Prostate gland (tissue), 2 donors: Measurements from ENCODE around the gene CRPPA. TPM values are rescaled to one million over a fixed set of nuclear protein-coding genes. Genes with fewer than 3 reads are reported as not detected.

Experiments
- DNase-seq: peaks from one replicate; pipeline ENCODE4 v3.0.0-alpha.2; 2019; ENCODE audit warnings: low spot score
- H3K27ac ChIP-seq, 2 donors: fragments of 200-600 bp; sonication (generic); 2 replicates each; pipeline ENCODE4 v1.5.1; 2017 to 2019
- H3K27me3 ChIP-seq: fragments of 200-600 bp; sonication (generic); replicated peaks from 2 replicates; pipeline ENCODE4 v1.5.1; 2019; ENCODE audit not compliant: insufficient read depth
- H3K36me3 ChIP-seq, 2 donors: fragments of 200-600 bp; sonication (generic); 1 replicate in 1 of 2; 2 replicates in 1 of 2; pipeline versions ENCODE4 v1.5.1 to v1.8.1; 2017 to 2019
- H3K4me1 ChIP-seq: fragments of 200-600 bp; sonication (generic); replicated peaks from 2 replicates; pipeline ENCODE4 v1.5.1; 2019
- H3K4me3 ChIP-seq, 2 donors: fragments of 200-600 bp; sonication (generic); 2 replicates each; pipeline ENCODE4 v1.5.1; 2017 to 2019
- H3K9me3 ChIP-seq: fragments of 200-600 bp; sonication (generic); 2 replicates; pipeline ENCODE4 v1.5.1; 2017
- CTCF ChIP-seq, 4 experiments: fragments of 200-600 bp in 2 of 4; fragments of 450-650 bp in 2 of 4; sonication (generic) in 2 of 4; IDR thresholded peaks; 1 replicate in 3 of 4; 2 replicates in 1 of 4; pipeline ENCODE4 v1.5.1; 2016 to 2019; ENCODE audit warnings: antibody characterized with exemption in 4 of 4, mild to moderate bottlenecking in 2 of 4, moderate library complexity in 2 of 4
- POLR2A ChIP-seq: fragments of 450-650 bp; IDR thresholded peaks from one replicate; pipeline ENCODE4 v1.6.1; 2016; ENCODE audit warnings: antibody characterized with exemption, mild to moderate bottlenecking
- POLR2AphosphoS5 ChIP-seq: sonication (generic); formaldehyde crosslinking; IDR thresholded peaks from one replicate; pipeline ENCODE4 v1.6.1; 2017; ENCODE audit warnings: antibody characterized with exemption
- WGBS: methylation state at CpG from one replicate; pipeline ENCODE4 v1.1.5; 2018; 5-methylcytosine and 5-hydroxymethylcytosine counted together
- intact Hi-C: fragments of 100-400 bp; cut with DNase I; formaldehyde crosslinking; loops from one replicate; pipeline ENCODE4 v1.14.2; 2022
- total RNA-seq, 2 donors: library from RNA; depleted of rRNA; stranded (reverse); fragments of >200 nt; gene quantifications; one replicate each; pipeline ENCODE4 v1.1.0, GENCODE V29; 2016

Gene CRPPA
- total RNA-seq, 2 donors from 2014 or later: 1.6 to 3.7 TPM

DNA sequence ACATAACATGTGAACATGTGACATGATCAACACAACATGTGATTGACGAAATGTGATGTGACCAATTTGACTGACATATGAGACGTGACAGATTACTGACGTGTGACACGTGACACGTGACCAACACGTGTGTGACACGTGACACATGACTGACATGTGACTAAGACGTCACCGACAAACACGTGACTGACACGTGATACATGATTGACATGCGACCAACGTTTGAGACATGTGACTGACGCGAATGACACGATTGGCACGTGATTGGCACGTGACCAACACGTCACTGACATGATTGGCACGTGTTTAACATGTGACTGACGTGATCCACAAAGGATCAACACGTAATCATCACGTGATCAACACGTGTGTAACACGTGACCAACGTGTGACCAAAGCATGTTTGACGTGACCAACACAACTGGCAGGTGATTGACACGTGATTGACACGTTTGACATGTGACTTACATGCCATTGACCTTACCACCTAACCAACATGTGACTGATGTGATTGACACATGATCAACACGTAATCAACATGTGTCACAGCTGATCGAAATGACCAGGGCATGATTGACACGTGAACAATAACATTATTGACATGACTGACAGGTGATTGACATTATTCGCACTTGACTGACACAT lies 23.7 kb downstream of the CRPPA start:
- no peaks in the 10 kb centered on the region for H3K36me3 ChIP-seq
- intact Hi-C loops: no loop called here
- 93% methylated on average over 33 of the region's 33 CpGs for WGBS
- H3K27me3 ChIP-seq: no peaks in the 10 kb centered on the region
- no peak overlapping the region for H3K4me3 ChIP-seq
- DNase-seq: no peak
- H3K4me1 ChIP-seq: no peaks in the 10 kb centered on the region
- no peaks in the 10 kb centered on the region for H3K9me3 ChIP-seq
- TF ChIP-seq POLR2A (no peak), POLR2AphosphoS5 (no peak), CTCF (IDR thresholded peaks at IDR 0.05) (no peak)
- H3K27ac ChIP-seq: no peak overlapping the region

DNA sequence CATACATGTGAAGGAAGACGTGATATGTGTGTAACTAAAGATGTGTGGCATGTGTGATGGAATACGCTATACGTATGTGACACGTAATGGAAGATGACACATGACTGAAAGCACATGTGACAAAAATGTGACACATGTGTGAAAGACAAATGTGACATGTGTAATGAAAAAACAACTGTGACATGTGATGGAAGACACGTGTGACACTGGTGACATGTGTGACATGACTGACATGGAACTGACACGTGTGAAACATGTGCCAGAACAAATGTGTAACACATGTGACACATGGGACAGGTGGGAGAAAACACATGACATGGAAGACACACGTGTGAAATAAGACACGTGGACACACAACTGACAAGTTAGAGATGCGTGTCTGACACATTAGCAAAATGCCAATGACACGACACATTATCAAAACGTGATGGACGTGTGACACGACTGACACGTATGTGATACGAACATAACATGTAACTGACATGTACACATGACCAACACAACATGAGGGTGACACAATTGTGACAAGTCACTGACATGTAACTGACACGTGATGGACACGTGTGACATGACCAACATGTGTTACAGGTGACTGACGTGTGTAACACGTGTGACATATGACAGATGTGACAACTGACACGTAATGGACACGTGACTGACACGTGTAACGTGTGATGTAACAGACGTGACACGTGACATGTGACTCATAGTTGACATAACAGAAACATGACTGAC lies 24.4 kb downstream of the CRPPA start:
- H3K4me1 ChIP-seq: no peaks in the 10 kb centered on the region
- H3K4me3 ChIP-seq: no peak overlapping the region
- H3K27ac ChIP-seq: no peak overlapping the region
- H3K27me3 ChIP-seq: no peaks in the 10 kb centered on the region
- 96% methylated on average over 25 of the region's 25 CpGs for WGBS
- intact Hi-C loops: no loop called here
- DNase-seq: no peak
- H3K9me3 ChIP-seq: no peaks in the 10 kb centered on the region
- H3K36me3 ChIP-seq: no peaks in the 10 kb centered on the region
- no peak for TF ChIP-seq POLR2AphosphoS5
- no peak for TF ChIP-seq POLR2A
- no peak for TF ChIP-seq CTCF (IDR thresholded peaks at IDR 0.05)

DNA sequence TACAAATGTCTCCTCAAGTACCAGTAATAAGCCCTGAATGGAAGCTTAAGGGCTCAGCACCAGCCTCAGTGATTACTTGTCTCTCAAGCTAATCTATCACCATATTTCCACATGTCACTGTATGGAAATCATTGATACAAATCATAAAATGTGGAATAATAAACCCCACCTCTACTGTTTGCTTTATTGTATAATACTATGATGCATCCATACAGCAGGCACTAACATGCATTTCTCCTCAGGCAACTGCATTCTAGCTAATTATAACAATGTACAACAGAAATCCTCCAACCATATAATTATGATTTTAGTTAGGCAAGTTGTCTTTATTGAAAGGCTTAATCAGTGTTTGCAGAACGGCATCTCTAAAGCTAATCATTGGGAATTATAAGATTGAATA lies 26.2 kb downstream of the CRPPA start:
- intact Hi-C loops: no loop called here
- Histone ChIP-seq H3K36me3 (no peaks in the 10 kb centered on the region), H3K27me3 (no peaks in the 10 kb centered on the region), H3K4me3 (no peak overlapping the region), H3K4me1 (no peaks in the 10 kb centered on the region), H3K27ac (no peak overlapping the region), H3K9me3 (no peaks in the 10 kb centered on the region)
- DNase-seq: no peak
- TF ChIP-seq POLR2A: no peak
- no peak for TF ChIP-seq CTCF (IDR thresholded peaks at IDR 0.05)
- no peak for TF ChIP-seq POLR2AphosphoS5
- WGBS: 93% methylated on average over 1 of the region's 1 CpG

DNA sequence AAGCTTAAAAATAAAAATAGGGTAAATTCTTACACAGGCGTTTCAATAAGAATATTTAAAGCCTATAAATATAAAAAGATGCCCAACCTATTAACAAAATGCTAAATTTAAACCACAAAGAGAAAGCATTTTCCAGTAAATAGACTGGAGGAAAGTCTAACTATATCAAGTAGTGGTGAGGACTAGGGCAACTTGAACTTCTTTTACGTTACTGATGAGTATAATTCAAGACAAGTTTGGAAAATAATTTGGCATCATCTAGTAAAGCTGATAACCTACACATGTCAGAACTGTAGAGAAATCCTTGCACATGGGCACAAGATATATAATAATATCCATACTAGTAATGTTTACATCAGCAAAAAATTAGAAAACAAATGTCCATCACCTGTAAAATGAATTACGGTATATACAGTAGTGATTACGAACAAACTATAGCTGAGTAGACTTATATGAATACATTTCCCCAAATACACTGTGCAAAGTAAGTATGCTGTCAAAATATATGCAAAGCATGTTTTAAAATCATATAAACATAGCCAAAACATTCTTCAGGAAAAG lies 27.4 kb downstream of the CRPPA start:
- Histone ChIP-seq H3K27ac (no peak overlapping the region), H3K36me3 (no peaks in the 10 kb centered on the region), H3K4me1 (no peaks in the 10 kb centered on the region), H3K9me3 (no peaks in the 10 kb centered on the region), H3K27me3 (no peaks in the 10 kb centered on the region), H3K4me3 (no peak overlapping the region)
- TF ChIP-seq CTCF (IDR thresholded peaks at IDR 0.05) (no peak), POLR2AphosphoS5 (no peak), POLR2A (no peak)
- 96% methylated on average over 4 of the region's 4 CpGs for WGBS
- intact Hi-C loops: no loop called here
- DNase-seq: no peak
